Measurements from ENCODE around the gene TUBB. TPM values are rescaled to one million over a fixed set of nuclear protein-coding genes. Genes with fewer than 3 reads are reported as not detected.

TUBB gene
- total and polyA plus RNA-seq, 2 donors (not counting 3 experiments of a cell fraction or from before 2014, with no cell fraction given) = 1,276 to 1,408 TPM

- Histone ChIP-seq H3K9me1 (replicated peaks; ENCODE audit: control insufficient read depth, extremely low read depth, insufficient read depth, low read length) (no peaks in the 10 kb centered on the region), H3K4me2 (ENCODE audit: insufficient read depth, low read length) (peak overlapping the region; percentile 70), H3K27ac (ENCODE audit: insufficient read depth, low read depth, low read length) (peak overlapping the region; percentile 96), H3K79me2 (ENCODE audit: control insufficient read depth, insufficient read depth, low read length) (no peaks in the 10 kb centered on the region), H3K9ac (replicated peaks; ENCODE audit: extremely low read depth, insufficient read depth, low read length) (peak overlapping the region; percentile 88), H3K9me3 (replicated peaks; ENCODE audit: control insufficient read depth, insufficient read depth, low read length) (no peaks in the 10 kb centered on the region), H4K20me1 (replicated peaks; ENCODE audit: control insufficient read depth, extremely low read depth, insufficient read depth, low read length) (no peaks in the 10 kb centered on the region), H3K4me1 (ENCODE audit: control insufficient read depth, extremely low read depth, insufficient read depth, low read length) (peaks cover 29% of the 10 kb centered on the region), H2AFZ (ENCODE audit: low read depth, low read length) (no peak overlapping the region), H3K4me3 (replicated peaks in 1 of 3; ENCODE audit: insufficient read depth in 1 of 3, low read depth in 1 of 3, low read length in 3 of 3) (peak overlapping the region in 1 of 3 experiments; percentile 35), H3K27me3 (ENCODE audit: control insufficient read depth in 2 of 2, insufficient read depth in 2 of 2, low read length in 2 of 2) (no peaks in the 10 kb centered on the region), H3K36me3 (ENCODE audit: control insufficient read depth in 2 of 2, extremely low read depth in 1 of 2, insufficient read depth in 2 of 2, low read length in 2 of 2) (no peaks in the 10 kb centered on the region)
- POLR2A ChIA-PET = interaction anchor here (0.6 to 2.1 kb wide), 5 partner anchors 10 to 55 kb away, joined by 3 to 11 read pairs (median 5); partner anchors contain the start of gene IER3
- dilution Hi-C loops (cut with MboI; ENCODE audit: extremely low pct_ligation_motif_present, low sequenced_read_pairs) = no loop called here
- FAIRE-seq (peak; percentile 97), DNase-seq (ENCODE audit: low read depth, low spot score) (peak; percentile 94)
- CTCF ChIA-PET = interaction anchor here (0.8 to 2.5 kb wide), 18 partner anchors 10 to 318 kb away, joined by 3 to 14 read pairs (median 4); partner anchors contain the start of genes GTF2H4 and IER3
- TSS peak; percentile 89 for BruUV-seq (replicated peaks)
- TF ChIP-seq, protein P1, sequence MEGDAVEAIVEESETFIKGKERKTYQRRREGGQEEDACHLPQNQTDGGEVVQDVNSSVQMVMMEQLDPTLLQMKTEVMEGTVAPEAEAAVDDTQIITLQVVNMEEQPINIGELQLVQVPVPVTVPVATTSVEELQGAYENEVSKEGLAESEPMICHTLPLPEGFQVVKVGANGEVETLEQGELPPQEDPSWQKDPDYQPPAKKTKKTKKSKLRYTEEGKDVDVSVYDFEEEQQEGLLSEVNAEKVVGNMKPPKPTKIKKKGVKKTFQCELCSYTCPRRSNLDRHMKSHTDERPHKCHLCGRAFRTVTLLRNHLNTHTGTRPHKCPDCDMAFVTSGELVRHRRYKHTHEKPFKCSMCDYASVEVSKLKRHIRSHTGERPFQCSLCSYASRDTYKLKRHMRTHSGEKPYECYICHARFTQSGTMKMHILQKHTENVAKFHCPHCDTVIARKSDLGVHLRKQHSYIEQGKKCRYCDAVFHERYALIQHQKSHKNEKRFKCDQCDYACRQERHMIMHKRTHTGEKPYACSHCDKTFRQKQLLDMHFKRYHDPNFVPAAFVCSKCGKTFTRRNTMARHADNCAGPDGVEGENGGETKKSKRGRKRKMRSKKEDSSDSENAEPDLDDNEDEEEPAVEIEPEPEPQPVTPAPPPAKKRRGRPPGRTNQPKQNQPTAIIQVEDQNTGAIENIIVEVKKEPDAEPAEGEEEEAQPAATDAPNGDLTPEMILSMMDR (IDR thresholded peaks at IDR 0.05; ENCODE audit: extremely low read depth in 1 of 2, insufficient read depth in 1 of 2, low read depth in 1 of 2, low read length in 2 of 2) = no peak
- peak; percentile 88 for TF ChIP-seq JUN (IDR thresholded peaks at IDR 0.05; ENCODE audit: borderline replicate concordance, insufficient read depth, insufficient read length, low read depth)
- no peak for TF ChIP-seq MYC (IDR thresholded peaks at IDR 0.05; ENCODE audit: low read depth, low read length)
- TF ChIP-seq EZH2 (IDR thresholded peaks at IDR 0.05; ENCODE audit: borderline replicate concordance, low read depth, low read length, severe bottlenecking) = no peak
- no peak for TF ChIP-seq MAX (IDR thresholded peaks at IDR 0.05; ENCODE audit: insufficient read depth, insufficient read length)
- TF ChIP-seq POLR2A (IDR thresholded peaks at IDR 0.05; ENCODE audit: low read depth, low read length) = peak; percentile 63
- peak; percentile 100 for TF ChIP-seq FOS (IDR thresholded peaks at IDR 0.05; ENCODE audit: borderline replicate concordance, insufficient read depth, low read length)
- peak; percentile 97 for TF ChIP-seq GATA2 (IDR thresholded peaks at IDR 0.05; ENCODE audit: insufficient read depth, insufficient read length, low read depth, low read length)
- TF ChIP-seq POLR2AphosphoS5 (IDR thresholded peaks at IDR 0.05; ENCODE audit: insufficient read depth, low read depth, low read length) = peak; percentile 85
- intact Hi-C loops (cut with micrococcal nuclease) = loop anchor here (1.0 kb wide), 5 partner anchors 10 to 45 kb away; no protein-coding TSS in a partner anchor
These were observed 49.1 kb downstream of the TUBB start for GRCh38 chr6:30769088-30769852.
